SK-N-SH treated with all-trans-retinoic acid at 6 μM for 48 hours (cell line): ENCODE measurements around the gene APOC3.

ENCODE experiments used
- BACH2 ChIP-seq: fragments of 250-450 bp; sonication (Bioruptor Pico); IDR thresholded peaks from 2 replicates; pipeline ENCODE4 v1.9.0; 2021; ENCODE audit warnings: mild to moderate bottlenecking, borderline replicate concordance
- GLIS3 ChIP-seq: fragments of 250-450 bp; sonication (Bioruptor Pico); IDR thresholded peaks from 2 replicates; pipeline ENCODE4 v1.5.0; 2020; ENCODE audit warnings: mild to moderate bottlenecking, moderate library complexity
- RARB ChIP-seq: fragments of 250-450 bp; sonication (Bioruptor Pico); IDR thresholded peaks from 2 replicates; pipeline ENCODE4 v1.8.0; 2021; ENCODE audit warnings: mild to moderate bottlenecking, moderate library complexity
- ZC3H10 ChIP-seq: fragments of 250-450 bp; sonication (Bioruptor Pico); IDR thresholded peaks from 2 replicates; pipeline ENCODE4 v1.5.1; 2021; ENCODE audit warnings: mild to moderate bottlenecking, moderate library complexity
- ZFP3 ChIP-seq: fragments of 250-450 bp; sonication (Bioruptor Pico); IDR thresholded peaks from 2 replicates; pipeline ENCODE4 v1.5.0; 2020; ENCODE audit warnings: mild to moderate bottlenecking, moderate library complexity
- ZFP30 ChIP-seq: fragments of 450-650 bp; formaldehyde crosslinking; IDR thresholded peaks from 2 replicates; pipeline ENCODE4 v1.5.0; 2022; ENCODE audit warnings: mild to moderate bottlenecking, moderate library complexity
- TF ChIP-seq, protein P1 (sequence below): fragments of 250-450 bp; sonication (Bioruptor Pico); IDR thresholded peaks from 2 replicates; pipeline ENCODE4 v1.8.0; 2020; ENCODE audit warnings: mild to moderate bottlenecking, moderate library complexity, borderline replicate concordance
- TF ChIP-seq, protein P2 (sequence below): fragments of 250-450 bp; sonication (Bioruptor Pico); IDR thresholded peaks from 2 replicates; pipeline ENCODE4 v1.5.0; 2020; ENCODE audit warnings: mild to moderate bottlenecking, moderate library complexity

DNA sequence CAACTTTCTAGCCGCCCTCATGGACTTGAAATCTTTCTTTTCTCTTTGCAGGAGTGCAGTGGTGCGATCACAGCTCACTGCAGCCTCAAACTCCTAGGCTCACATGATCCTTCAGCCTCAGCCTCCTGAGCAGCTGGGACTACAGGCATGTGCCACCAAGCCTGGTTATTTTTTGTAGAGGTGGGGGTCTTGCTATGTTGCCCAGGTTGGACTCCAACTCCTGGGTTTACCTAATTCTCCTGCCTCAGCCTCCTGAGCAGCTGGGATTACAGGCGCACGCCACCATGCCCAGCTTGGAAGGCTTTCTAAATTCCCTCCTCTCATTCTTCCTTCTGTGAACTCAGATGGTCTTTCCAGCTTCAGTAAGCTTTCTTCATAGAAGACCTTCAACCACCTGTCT is 12.4 kb downstream of the APOC3 start:
- TF ChIP-seq ZC3H10 (CRISPR knock-in tag), result no peak
- no peak for TF ChIP-seq GLIS3 (CRISPR knock-in tag)
- TF ChIP-seq, protein P1, sequence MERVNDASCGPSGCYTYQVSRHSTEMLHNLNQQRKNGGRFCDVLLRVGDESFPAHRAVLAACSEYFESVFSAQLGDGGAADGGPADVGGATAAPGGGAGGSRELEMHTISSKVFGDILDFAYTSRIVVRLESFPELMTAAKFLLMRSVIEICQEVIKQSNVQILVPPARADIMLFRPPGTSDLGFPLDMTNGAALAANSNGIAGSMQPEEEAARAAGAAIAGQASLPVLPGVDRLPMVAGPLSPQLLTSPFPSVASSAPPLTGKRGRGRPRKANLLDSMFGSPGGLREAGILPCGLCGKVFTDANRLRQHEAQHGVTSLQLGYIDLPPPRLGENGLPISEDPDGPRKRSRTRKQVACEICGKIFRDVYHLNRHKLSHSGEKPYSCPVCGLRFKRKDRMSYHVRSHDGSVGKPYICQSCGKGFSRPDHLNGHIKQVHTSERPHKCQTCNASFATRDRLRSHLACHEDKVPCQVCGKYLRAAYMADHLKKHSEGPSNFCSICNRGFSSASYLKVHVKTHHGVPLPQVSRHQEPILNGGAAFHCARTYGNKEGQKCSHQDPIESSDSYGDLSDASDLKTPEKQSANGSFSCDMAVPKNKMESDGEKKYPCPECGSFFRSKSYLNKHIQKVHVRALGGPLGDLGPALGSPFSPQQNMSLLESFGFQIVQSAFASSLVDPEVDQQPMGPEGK (CRISPR knock-in tag), result no peak
- TF ChIP-seq RARB (CRISPR knock-in tag), result no peak
- no peak for TF ChIP-seq ZFP30 (CRISPR knock-in tag)
- TF ChIP-seq ZFP3 (CRISPR knock-in tag), result no peak
- TF ChIP-seq BACH2 (CRISPR knock-in tag), result no peak
- TF ChIP-seq, protein P2, sequence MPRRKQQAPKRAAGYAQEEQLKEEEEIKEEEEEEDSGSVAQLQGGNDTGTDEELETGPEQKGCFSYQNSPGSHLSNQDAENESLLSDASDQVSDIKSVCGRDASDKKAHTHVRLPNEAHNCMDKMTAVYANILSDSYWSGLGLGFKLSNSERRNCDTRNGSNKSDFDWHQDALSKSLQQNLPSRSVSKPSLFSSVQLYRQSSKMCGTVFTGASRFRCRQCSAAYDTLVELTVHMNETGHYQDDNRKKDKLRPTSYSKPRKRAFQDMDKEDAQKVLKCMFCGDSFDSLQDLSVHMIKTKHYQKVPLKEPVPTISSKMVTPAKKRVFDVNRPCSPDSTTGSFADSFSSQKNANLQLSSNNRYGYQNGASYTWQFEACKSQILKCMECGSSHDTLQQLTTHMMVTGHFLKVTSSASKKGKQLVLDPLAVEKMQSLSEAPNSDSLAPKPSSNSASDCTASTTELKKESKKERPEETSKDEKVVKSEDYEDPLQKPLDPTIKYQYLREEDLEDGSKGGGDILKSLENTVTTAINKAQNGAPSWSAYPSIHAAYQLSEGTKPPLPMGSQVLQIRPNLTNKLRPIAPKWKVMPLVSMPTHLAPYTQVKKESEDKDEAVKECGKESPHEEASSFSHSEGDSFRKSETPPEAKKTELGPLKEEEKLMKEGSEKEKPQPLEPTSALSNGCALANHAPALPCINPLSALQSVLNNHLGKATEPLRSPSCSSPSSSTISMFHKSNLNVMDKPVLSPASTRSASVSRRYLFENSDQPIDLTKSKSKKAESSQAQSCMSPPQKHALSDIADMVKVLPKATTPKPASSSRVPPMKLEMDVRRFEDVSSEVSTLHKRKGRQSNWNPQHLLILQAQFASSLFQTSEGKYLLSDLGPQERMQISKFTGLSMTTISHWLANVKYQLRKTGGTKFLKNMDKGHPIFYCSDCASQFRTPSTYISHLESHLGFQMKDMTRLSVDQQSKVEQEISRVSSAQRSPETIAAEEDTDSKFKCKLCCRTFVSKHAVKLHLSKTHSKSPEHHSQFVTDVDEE, result no peak
